Esophagus squamous epithelium (tissue), 4 donors: ENCODE results near the gene DNM3.

ENCODE experiments used
- POLR2A ChIP-seq, 4 donors: fragments of 450-650 bp; IDR thresholded peaks; one replicate each; pipeline ENCODE4 v1.6.1; 2017; ENCODE audit warnings: antibody characterized with exemption in 4 of 4, mild to moderate bottlenecking in 4 of 4, moderate library complexity in 3 of 4
- TF ChIP-seq, protein P1 (sequence below), 6 experiments: fragments of 450-650 bp in 4 of 6; fragments of 200-600 bp in 2 of 6; sonication (generic) in 2 of 6; IDR thresholded peaks; one replicate each; pipeline ENCODE4 v1.5.1; 2016 to 2019; ENCODE audit warnings: antibody characterized with exemption in 6 of 6, mild to moderate bottlenecking in 4 of 6, moderate library complexity in 4 of 6

DNA sequence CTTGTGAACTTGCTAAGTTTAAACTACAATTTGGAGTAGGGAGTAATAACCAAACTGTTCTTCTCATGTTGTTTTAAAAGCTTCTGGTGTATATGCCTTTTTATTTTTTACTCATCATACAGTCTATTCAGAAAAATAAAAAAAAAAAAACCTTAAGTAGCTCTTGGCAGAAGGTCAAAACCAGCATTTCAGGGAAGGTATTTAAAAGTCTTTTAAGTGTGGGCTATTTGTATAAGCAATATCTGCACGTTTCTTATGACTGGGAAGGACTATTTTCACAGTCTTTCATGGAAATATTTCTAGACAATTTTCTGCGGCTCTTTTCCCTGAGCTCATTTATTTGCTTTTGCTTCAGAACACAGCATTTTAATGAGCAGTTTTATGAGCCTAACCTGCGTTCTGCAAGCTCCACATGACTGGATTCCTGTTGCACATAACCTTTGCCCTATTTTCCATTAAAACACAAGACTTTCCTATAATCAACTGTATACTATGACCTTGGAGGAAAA lies 518.2 kb downstream of the DNM3 start:
- TF ChIP-seq POLR2A (IDR thresholded peaks at IDR 0.05), result no peak
- TF ChIP-seq, protein P1, sequence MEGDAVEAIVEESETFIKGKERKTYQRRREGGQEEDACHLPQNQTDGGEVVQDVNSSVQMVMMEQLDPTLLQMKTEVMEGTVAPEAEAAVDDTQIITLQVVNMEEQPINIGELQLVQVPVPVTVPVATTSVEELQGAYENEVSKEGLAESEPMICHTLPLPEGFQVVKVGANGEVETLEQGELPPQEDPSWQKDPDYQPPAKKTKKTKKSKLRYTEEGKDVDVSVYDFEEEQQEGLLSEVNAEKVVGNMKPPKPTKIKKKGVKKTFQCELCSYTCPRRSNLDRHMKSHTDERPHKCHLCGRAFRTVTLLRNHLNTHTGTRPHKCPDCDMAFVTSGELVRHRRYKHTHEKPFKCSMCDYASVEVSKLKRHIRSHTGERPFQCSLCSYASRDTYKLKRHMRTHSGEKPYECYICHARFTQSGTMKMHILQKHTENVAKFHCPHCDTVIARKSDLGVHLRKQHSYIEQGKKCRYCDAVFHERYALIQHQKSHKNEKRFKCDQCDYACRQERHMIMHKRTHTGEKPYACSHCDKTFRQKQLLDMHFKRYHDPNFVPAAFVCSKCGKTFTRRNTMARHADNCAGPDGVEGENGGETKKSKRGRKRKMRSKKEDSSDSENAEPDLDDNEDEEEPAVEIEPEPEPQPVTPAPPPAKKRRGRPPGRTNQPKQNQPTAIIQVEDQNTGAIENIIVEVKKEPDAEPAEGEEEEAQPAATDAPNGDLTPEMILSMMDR (IDR thresholded peaks at IDR 0.05), result no peak
